ENCODE measurements around the gene NET1. TPM values are rescaled to one million over a fixed set of nuclear protein-coding genes. Genes with fewer than 3 reads are reported as not detected.
"Not testable (repeated sequence)": the region's sequence is repeated elsewhere in the genome, so short reads cannot be mapped to it uniquely, and the experiment has no call there.

Gene NET1
- total and polyA plus RNA-seq, 12 donors, result 6.0 to 22.6 (median 16.7) TPM

DNA sequence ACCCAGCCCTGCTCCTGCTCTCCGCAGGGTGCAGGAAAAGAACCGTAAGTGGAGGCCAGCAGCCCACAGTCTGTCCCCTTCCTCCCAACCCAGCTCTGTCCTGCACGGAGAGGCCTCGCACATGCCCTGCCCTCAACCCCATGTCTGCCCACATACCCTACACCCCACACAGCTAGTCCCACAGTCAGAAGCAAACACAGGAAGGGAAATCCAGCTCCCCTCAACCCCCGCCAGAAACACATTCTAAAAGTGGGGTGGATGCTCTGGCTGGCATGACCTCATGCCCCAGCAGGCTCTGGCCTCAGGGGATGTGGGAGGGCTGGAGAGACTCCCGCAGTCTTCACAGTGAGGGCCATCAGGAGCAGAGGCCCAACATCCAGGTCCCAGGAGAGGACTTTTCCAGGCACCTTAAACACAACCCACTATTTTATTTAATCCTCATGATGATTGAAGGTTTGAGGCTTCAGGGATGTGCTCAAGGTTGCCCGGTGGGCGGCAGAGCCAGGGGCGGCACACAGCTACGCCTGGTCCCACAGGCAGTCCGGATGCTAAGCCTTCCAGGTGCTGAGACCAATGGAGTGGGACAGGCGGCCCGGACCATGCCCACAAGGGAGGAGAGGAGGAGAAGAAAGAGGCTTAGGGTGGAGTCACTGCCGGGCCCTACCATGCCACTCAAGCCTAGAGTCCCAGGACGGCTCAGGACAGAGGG is 57.1 kb downstream of the NET1 start:
- Histone ChIP-seq H3K27ac (no peak overlapping the region), H3K4me3 (no peak overlapping the region), H3K36me3 (no peaks in the 10 kb centered on the region), H3K4me1 (no peaks in the 10 kb centered on the region), H3K9me3 (peaks cover 0 to 15% (median 5%) of the 10 kb centered on the region in 11 donors), H3K27me3 (no peaks in the 10 kb centered on the region)
- DNase-seq (no peak), ATAC-seq (no peak)
- 85 to 91% methylated on average over 15 of the region's 15 CpGs for WGBS, 2 donors
- intact Hi-C loops (cut with DNase I), result no loop called here
- TF ChIP-seq, protein P1, sequence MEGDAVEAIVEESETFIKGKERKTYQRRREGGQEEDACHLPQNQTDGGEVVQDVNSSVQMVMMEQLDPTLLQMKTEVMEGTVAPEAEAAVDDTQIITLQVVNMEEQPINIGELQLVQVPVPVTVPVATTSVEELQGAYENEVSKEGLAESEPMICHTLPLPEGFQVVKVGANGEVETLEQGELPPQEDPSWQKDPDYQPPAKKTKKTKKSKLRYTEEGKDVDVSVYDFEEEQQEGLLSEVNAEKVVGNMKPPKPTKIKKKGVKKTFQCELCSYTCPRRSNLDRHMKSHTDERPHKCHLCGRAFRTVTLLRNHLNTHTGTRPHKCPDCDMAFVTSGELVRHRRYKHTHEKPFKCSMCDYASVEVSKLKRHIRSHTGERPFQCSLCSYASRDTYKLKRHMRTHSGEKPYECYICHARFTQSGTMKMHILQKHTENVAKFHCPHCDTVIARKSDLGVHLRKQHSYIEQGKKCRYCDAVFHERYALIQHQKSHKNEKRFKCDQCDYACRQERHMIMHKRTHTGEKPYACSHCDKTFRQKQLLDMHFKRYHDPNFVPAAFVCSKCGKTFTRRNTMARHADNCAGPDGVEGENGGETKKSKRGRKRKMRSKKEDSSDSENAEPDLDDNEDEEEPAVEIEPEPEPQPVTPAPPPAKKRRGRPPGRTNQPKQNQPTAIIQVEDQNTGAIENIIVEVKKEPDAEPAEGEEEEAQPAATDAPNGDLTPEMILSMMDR (IDR thresholded peaks at IDR 0.05), result no peak

DNA sequence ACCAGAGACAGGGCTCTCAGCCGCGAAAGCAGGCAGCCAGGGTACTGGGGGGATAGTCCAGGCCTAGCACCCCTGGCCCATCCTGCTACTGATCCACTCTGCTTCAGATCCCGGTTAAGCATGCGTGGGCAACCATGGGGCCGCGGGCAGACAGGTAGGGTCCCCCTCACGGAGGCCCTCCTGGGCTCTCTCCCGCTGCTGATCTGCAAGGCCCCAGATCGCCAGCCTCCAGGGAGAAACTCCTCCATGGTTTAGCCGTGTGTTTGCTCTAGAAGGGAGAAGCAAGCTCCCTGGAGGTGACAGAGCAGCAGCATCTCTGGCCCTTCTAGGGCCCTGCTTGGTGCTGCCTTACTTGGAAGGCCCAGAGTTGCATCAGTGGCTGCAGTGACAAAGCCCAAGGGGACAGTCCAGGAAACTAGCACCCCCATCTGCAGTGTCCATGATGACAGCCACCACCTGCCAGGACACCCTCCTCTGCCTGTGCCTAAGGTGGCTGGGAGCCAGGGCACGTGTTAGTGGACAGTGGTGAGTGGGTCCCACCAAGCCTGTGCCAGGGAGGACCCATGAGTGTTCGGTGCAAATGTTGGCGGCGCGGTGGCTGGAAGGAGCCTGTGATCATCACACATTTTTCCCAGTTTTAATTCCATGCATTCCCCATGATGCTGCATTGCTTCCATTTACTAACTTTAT is 57.9 kb downstream of the NET1 start:
- Histone ChIP-seq H3K4me1 (no peaks in the 10 kb centered on the region), H3K9me3 (peaks cover 0 to 15% (median 5%) of the 10 kb centered on the region in 11 donors), H3K27me3 (no peaks in the 10 kb centered on the region), H3K36me3 (no peaks in the 10 kb centered on the region), H3K4me3 (no peak overlapping the region), H3K27ac (no peak overlapping the region)
- ATAC-seq (no peak), DNase-seq (no peak)
- TF ChIP-seq, protein P1 (IDR thresholded peaks at IDR 0.05), result no peak
- intact Hi-C loops (cut with DNase I), result no loop called here
- 97 to 98% methylated on average over 15 of the region's 15 CpGs for WGBS, 2 donors

DNA sequence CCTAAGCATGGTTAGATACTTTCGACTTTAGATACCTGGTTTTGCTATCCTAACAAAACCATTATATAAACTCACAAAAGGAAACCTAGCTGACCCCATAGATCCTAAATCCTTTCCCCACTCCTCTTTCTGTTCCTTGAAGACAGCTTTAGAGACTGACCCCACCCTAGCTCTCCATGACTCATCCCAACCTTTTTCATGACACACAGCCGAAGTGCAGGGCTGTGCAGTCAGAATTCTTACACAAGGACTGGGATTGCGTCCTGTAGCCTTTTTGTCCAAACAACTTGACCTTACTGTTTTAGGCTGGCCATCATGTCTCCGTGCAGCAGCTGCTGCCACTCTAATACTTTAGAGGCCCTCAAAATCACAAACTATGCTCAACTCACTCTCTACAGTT is 62.3 kb downstream of the NET1 start:
- WGBS, 2 donors, result 85 to 92% methylated on average over 4 of the region's 4 CpGs
- H3K9me3 ChIP-seq; H3K4me3 ChIP-seq; ATAC-seq; H3K36me3 ChIP-seq; H3K27me3 ChIP-seq; intact Hi-C loops (cut with DNase I); H3K4me1 ChIP-seq; H3K27ac ChIP-seq; DNase-seq: not testable (repeated sequence)

DNA sequence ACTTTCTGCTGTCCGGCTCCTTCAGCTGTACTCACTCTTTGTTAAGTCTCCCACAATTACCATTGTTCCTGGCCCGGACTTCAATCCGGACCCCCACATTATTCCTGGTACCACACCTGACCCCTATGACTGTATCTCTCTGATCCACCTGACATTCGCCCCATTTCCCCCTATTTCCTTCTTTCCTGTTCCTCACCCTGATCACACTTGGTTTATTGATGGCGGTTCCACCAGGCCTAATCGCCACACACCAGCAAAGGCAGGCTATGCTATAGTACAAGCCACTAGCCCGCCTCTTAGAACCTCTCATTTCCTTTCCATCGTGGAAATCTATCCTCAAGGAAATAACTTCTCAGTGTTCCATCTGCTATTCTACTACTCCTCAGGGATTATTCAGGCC is 62.7 kb downstream of the NET1 start:
- H3K4me1 ChIP-seq; intact Hi-C loops (cut with DNase I); ATAC-seq; H3K27me3 ChIP-seq; H3K27ac ChIP-seq; H3K4me3 ChIP-seq; H3K9me3 ChIP-seq; H3K36me3 ChIP-seq; DNase-seq: not testable (repeated sequence)
- 89 to 91% methylated on average over 6 of the region's 8 CpGs for WGBS, 2 donors

DNA sequence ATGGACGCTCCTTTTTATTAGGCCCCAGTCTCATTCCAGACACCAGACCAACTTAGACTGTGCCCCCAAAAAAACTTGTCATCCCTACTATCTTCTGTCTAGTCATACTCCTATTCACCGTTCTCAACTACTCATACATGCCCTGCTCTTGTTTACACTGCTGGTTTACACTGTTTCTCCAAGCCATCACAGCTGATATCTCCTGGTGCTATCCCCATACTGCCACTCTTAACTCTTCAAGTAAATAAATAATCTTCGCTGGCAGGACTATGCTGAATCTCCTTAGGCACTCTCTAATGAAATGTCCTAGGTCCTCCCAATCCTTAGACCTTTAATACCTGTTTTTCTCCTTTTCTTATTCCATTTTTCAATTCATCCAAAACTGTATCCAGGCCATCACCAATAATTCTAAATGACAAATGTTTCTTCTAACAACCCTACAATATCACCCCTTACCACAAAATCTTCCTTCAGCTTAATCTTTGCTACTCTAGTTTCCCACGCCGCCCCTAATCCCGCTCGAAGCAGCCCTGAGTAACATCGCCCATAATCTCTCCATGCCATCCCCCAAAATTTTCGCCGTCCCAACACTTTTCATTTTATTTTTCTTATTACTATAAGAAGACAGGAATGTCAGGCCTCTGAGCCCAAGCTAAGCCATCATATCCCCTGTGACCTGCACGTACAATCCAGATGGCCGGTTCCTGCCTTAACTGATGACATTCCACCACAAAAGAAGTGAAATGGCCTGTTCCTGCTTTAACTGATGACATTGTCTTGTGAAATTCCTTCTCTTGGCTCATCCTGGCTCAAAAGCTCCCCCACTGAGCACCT is 63.8 kb downstream of the NET1 start:
- ATAC-seq; H3K4me3 ChIP-seq; H3K27me3 ChIP-seq; intact Hi-C loops (cut with DNase I); H3K9me3 ChIP-seq; DNase-seq; H3K36me3 ChIP-seq; H3K27ac ChIP-seq; H3K4me1 ChIP-seq: not testable (repeated sequence)
- WGBS, 2 donors, result 92 to 95% methylated on average over 10 to 11 of the region's 12 CpGs

All from heart right ventricle (tissue), 16 donors.